Adrenal gland (tissue), 5 donors: ENCODE measurements around the gene GHR.

Experiments
- CTCF ChIP-seq, 6 experiments: fragments of 450-650 bp in 4 of 6; fragments of 200-600 bp in 2 of 6; sonication (generic) in 1 of 6; IDR thresholded peaks; 1 replicate in 5 of 6; 2 replicates in 1 of 6; pipeline versions ENCODE4 v1.5.1 to v1.8.0; 2016 to 2021; ENCODE audit warnings: antibody characterized with exemption in 6 of 6, mild to moderate bottlenecking in 2 of 6, moderate library complexity in 1 of 6
- POLR2A ChIP-seq, 2 donors: fragments of 450-650 bp; IDR thresholded peaks; one replicate each; pipeline ENCODE4 v1.6.1; 2017; ENCODE audit warnings: antibody characterized with exemption in 2 of 2, mild to moderate bottlenecking in 2 of 2, moderate library complexity in 1 of 2
- donor health status: DM: no; HTN: no; CAD: no.

- no peak for TF ChIP-seq CTCF (IDR thresholded peaks at IDR 0.05)
- no peak for TF ChIP-seq POLR2A (IDR thresholded peaks at IDR 0.05)
Measured at GRCh38 chr5:42643360-42643759, 220.1 kb downstream of the GHR start.
